ENCODE measurements around the gene FHOD3. TPM values are rescaled to one million over a fixed set of nuclear protein-coding genes. Genes with fewer than 3 reads are reported as not detected.

FHOD3 gene
- total RNA-seq, 1 donor from 2014 or later: not detected

DNA sequence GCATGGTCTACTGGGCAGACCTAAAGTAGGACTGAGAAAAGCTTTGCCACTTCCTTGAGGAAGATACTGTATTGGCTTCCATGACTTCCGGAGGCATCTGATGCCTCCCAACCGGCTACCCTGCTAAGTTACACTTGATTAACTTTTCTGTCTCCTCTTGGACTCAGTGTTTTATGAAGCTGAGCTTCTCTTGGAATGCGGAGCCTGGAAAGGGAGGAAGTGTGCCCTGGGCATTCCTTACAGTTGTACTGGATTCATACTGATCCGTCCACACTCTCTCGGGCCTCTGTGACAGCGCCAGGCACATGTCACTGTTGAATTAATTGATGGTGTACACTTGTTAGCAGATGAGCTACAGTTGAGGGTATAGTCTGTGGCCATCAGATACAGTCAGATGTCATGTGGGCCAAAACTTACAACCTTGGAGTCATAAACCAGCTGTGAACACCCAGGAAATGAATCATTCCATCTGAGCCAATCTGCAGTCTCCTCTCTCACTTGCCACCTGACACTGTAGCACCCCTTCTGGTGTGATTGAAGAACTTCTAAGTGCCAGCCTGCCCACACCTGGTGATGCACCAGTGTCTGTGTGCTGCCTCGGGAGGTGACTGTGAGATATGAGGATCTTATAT is 122.5 kb downstream of the FHOD3 start:
- no peak for DNase-seq (ENCODE audit: low spot score)
- Mint-ChIP-seq H3K4me1 (ENCODE audit: low read depth) (no peaks in the 10 kb centered on the region), H3K9me3 (no peaks in the 10 kb centered on the region), H3K27me3 (ENCODE audit: low read depth) (no peaks in the 10 kb centered on the region), H3K4me3 (ENCODE audit: low read depth) (no peak overlapping the region), H3K36me3 (ENCODE audit: low read depth) (no peaks in the 10 kb centered on the region), H3K27ac (no peak overlapping the region)
- intact Hi-C loops (cut with micrococcal nuclease): no loop called here

DNA sequence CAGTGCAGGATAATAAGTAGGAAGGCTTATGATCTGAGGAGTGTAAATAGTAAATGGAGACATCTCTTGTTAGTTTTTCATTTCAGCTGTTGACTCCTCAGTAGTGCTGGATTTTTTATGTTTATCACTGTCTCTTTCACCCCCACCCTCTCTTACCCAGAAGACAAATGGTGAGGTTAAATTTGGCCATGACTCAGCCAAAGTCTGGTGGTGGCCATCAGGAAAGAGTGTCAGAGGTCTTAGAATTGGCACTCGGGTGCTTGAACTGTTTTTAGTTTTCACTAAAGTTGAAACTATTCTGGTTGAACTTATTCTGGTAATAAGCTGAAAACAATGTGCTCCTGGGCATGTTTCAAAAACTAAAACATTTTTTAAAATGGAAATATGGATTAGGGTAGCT is 123.3 kb downstream of the FHOD3 start:
- intact Hi-C loops (cut with micrococcal nuclease): no loop called here

DNA sequence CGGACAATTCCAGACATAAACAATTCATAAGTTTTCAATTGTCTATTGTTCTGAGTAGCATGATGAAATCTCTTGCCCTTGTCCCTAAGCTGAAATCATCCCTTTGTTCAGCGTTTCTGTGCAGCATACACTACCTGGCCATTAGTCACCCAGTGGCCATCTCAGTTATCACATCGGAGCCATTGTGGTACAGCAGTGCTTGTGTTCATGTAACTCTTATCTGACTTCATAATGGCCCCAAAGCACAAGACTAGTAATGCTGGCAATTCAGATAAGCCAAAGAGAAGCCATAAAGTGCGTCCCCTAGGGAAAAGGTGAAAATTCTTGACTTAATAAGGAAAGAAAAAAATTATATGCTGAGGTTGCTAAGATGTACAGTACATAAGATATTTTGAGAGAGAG is 127.2 kb downstream of the FHOD3 start:
- intact Hi-C loops (cut with micrococcal nuclease): no loop called here
- no peak overlapping the region for H3K4me3 Mint-ChIP-seq (ENCODE audit: low read depth)

More for the DNA sequence above, 123.3 kb downstream of the FHOD3 start:
- Mint-ChIP-seq H3K9me3 (no peaks in the 10 kb centered on the region), H3K27me3 (ENCODE audit: low read depth) (no peaks in the 10 kb centered on the region), H3K4me1 (ENCODE audit: low read depth) (no peaks in the 10 kb centered on the region), H3K36me3 (ENCODE audit: low read depth) (no peaks in the 10 kb centered on the region), H3K4me3 (ENCODE audit: low read depth) (no peak overlapping the region), H3K27ac (no peak overlapping the region)
- no peak for DNase-seq (ENCODE audit: low spot score)

DNA sequence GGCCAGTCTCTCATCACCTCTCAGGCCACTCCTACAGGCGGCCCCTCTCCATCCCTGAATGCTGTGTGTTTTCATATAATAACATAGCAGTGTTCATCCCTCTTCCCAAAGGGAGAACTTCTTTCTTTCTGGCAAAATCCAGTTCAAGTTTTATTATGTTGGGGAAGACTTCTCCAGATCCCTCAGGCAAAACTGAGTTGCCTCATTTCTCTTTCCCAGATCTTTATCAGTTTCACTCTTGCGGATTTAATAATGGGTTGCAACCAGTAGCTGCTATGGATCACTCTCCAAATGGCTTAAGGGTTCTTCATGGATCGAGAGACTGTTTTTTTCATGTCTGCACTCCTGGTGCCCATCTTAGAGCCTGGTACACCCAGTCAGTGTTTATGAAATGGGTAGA is 129.9 kb downstream of the FHOD3 start:
- Mint-ChIP-seq H3K36me3 (ENCODE audit: low read depth) (no peaks in the 10 kb centered on the region), H3K27me3 (ENCODE audit: low read depth) (no peaks in the 10 kb centered on the region), H3K27ac (no peak overlapping the region), H3K4me1 (ENCODE audit: low read depth) (no peaks in the 10 kb centered on the region), H3K4me3 (ENCODE audit: low read depth) (no peak overlapping the region), H3K9me3 (no peaks in the 10 kb centered on the region)
- intact Hi-C loops (cut with micrococcal nuclease): no loop called here
- no peak for DNase-seq (ENCODE audit: low spot score)

More for the DNA sequence above, 127.2 kb downstream of the FHOD3 start:
- Mint-ChIP-seq H3K27me3 (ENCODE audit: low read depth) (no peaks in the 10 kb centered on the region), H3K9me3 (no peaks in the 10 kb centered on the region), H3K27ac (no peak overlapping the region), H3K36me3 (ENCODE audit: low read depth) (no peaks in the 10 kb centered on the region), H3K4me1 (ENCODE audit: low read depth) (no peaks in the 10 kb centered on the region)
- no peak for DNase-seq (ENCODE audit: low spot score)

- Mint-ChIP-seq H3K27ac (no peak overlapping the region), H3K4me3 (ENCODE audit: low read depth) (no peak overlapping the region), H3K9me3 (no peaks in the 10 kb centered on the region), H3K4me1 (ENCODE audit: low read depth) (no peaks in the 10 kb centered on the region), H3K36me3 (ENCODE audit: low read depth) (no peaks in the 10 kb centered on the region), H3K27me3 (ENCODE audit: low read depth) (no peaks in the 10 kb centered on the region)
- intact Hi-C loops (cut with micrococcal nuclease): no loop called here
- DNase-seq (ENCODE audit: low spot score): no peak
These were observed 130.3 kb downstream of the FHOD3 start for GRCh38 chr18:36427831-36428230.

DNA sequence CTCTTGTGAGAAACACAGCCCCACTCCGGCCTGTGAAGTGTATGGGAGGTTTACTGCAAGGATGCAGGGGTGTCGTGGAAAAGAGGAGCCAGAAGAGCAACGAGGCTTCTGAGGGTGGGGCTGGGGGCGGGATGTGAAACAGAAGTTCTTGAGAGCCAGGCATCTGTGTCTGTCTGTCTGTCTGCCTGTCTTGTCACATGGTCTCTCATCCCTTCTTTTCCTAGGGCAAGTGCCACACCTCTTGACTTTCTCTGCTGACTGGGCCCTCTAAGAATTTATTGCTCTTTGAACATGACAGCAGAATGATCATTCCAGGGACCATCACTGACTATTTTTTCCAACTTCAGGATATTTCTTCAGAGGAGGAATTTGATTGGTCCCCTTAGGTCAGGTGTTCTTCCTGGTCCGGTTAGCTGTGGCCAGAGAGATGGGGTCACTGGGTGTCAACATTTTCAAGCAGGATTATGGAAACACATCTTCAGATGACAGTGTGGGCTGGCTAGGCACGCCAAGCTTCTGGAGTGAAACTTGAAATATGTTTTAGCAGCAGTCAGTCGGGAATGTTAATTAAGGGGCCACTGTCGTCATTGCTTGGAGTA is 131.0 kb downstream of the FHOD3 start:
- Mint-ChIP-seq H3K4me3 (ENCODE audit: low read depth) (no peak overlapping the region), H3K27ac (no peak overlapping the region), H3K4me1 (ENCODE audit: low read depth) (no peaks in the 10 kb centered on the region), H3K9me3 (no peaks in the 10 kb centered on the region), H3K36me3 (ENCODE audit: low read depth) (no peaks in the 10 kb centered on the region), H3K27me3 (ENCODE audit: low read depth) (no peaks in the 10 kb centered on the region)
- intact Hi-C loops (cut with micrococcal nuclease): no loop called here
- no peak for DNase-seq (ENCODE audit: low spot score)

DNA sequence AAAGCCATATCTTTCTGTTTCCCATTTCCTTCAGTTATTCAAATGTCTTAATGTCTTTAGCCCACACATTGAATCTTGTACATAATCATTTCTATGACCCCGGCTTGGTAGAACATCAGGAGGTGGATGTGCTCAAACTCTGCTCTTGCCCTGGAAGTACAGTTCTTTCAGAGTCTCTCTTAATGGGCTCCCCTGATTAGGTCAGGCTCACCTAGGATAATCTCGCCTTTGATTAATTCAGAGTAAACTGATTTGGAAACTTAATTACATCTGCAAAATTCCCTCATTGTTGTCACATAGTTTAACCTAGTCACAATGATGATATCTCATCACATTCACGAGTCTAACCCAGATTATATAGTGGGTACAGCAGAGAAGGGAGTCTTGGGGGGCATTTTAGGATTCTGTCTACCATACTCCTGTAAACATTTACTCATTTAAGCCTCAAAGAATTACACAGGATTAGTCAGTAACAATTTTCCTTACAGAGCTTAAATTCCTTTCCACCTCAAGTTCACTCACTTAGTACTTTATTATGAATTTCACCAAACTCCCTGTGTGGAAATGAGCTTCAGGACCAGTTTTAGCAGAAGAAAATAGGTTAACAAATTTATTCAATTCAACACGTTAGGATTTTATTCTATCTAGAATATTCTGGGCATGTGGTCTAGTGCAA is 135.5 kb downstream of the FHOD3 start:
- H3K9me3 Mint-ChIP-seq: no peaks in the 10 kb centered on the region
- no peaks in the 10 kb centered on the region for H3K36me3 Mint-ChIP-seq (ENCODE audit: low read depth)
- no peaks in the 10 kb centered on the region for H3K4me1 Mint-ChIP-seq (ENCODE audit: low read depth)
- DNase-seq (ENCODE audit: low spot score): no peak
- no peaks in the 10 kb centered on the region for H3K27me3 Mint-ChIP-seq (ENCODE audit: low read depth)
- intact Hi-C loops (cut with micrococcal nuclease): no loop called here
- H3K27ac Mint-ChIP-seq: no peak overlapping the region
- no peak overlapping the region for H3K4me3 Mint-ChIP-seq (ENCODE audit: low read depth)

GRCh38 chr18:36436387-36436786 is 138.9 kb downstream of the FHOD3 start:
- Mint-ChIP-seq H3K9me3 (no peaks in the 10 kb centered on the region), H3K27me3 (ENCODE audit: low read depth) (no peaks in the 10 kb centered on the region), H3K4me3 (ENCODE audit: low read depth) (no peak overlapping the region), H3K4me1 (ENCODE audit: low read depth) (no peaks in the 10 kb centered on the region), H3K27ac (no peak overlapping the region), H3K36me3 (ENCODE audit: low read depth) (no peaks in the 10 kb centered on the region)
- DNase-seq (ENCODE audit: low spot score): no peak
- intact Hi-C loops (cut with micrococcal nuclease): no loop called here

- Mint-ChIP-seq H3K4me1 (ENCODE audit: low read depth) (no peaks in the 10 kb centered on the region), H3K27me3 (ENCODE audit: low read depth) (peaks cover 6% of the 10 kb centered on the region), H3K9me3 (no peaks in the 10 kb centered on the region), H3K27ac (no peak overlapping the region), H3K36me3 (ENCODE audit: low read depth) (no peaks in the 10 kb centered on the region), H3K4me3 (ENCODE audit: low read depth) (no peak overlapping the region)
- intact Hi-C loops (cut with micrococcal nuclease): no loop called here
- no peak for DNase-seq (ENCODE audit: low spot score)
These were observed 143.1 kb downstream of the FHOD3 start for GRCh38 chr18:36440614-36441013.

DNA sequence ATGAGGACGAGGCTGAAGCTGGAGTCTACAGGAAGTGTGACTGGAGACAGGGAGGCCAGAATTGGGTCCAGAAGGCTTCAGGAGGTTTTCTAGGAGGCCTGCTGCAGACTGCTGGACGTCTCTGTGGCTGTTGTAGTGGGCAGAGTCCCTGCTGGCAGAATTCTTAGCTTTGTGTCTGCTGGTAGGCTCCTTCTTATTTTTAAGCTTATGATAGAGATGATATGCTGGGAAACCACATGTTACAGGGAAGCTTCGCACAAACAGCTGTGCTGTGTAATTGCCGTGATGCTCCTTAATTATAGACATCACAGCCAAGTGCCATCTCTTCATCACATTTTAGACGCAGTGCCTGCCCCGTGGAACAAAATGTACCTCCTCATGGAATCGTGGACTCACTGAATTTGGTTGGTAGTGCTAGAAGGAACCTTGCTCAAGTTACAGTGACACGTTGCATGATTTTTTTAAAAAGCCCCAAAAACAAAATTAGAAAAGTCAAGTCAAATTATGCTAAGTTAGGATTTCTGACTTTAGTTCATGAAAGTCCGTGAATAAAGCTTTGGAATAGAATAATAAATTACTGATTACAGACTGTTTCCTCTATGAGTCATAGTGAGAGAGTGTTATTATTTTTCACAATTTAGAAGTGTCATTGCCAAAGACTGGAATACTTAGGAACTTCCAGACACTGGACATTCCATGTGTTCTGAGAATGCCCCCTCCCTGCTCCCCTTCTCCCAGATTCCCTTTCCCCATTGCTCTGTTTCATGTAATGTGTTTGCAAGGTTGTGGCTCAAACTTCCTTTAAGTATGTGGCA is 144.1 kb downstream of the FHOD3 start:
- no peak for DNase-seq (ENCODE audit: low spot score)
- no peaks in the 10 kb centered on the region for H3K4me1 Mint-ChIP-seq (ENCODE audit: low read depth)
- peaks cover 6% of the 10 kb centered on the region for H3K27me3 Mint-ChIP-seq (ENCODE audit: low read depth)
- H3K9me3 Mint-ChIP-seq: no peaks in the 10 kb centered on the region
- H3K27ac Mint-ChIP-seq: no peak overlapping the region
- intact Hi-C loops (cut with micrococcal nuclease): no loop called here
- H3K4me3 Mint-ChIP-seq (ENCODE audit: low read depth): no peak overlapping the region
- no peaks in the 10 kb centered on the region for H3K36me3 Mint-ChIP-seq (ENCODE audit: low read depth)

DNA sequence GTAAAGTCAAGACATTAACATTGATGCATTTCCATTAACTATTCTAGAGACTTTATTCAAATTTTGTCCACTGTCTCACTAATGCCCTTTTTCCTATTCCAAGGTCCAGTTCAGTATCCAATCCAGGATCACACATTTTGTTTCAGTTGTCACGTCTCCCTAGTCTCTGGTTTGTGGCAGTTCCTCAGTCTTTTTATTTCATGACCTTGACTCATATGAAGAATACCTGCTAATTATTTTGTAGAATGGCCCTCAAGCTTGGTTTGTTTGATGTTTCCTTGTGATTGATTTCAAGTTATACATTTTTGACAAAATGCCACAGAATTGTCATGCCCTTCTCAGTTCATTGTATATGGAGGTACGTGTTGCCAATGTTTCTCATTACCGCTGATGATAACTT is 145.2 kb downstream of the FHOD3 start:
- Mint-ChIP-seq H3K27ac (no peak overlapping the region), H3K9me3 (no peaks in the 10 kb centered on the region), H3K4me1 (ENCODE audit: low read depth) (no peaks in the 10 kb centered on the region), H3K36me3 (ENCODE audit: low read depth) (no peaks in the 10 kb centered on the region), H3K4me3 (ENCODE audit: low read depth) (no peak overlapping the region), H3K27me3 (ENCODE audit: low read depth) (peaks cover 6% of the 10 kb centered on the region)
- intact Hi-C loops (cut with micrococcal nuclease): no loop called here
- DNase-seq (ENCODE audit: low spot score): no peak

DNA sequence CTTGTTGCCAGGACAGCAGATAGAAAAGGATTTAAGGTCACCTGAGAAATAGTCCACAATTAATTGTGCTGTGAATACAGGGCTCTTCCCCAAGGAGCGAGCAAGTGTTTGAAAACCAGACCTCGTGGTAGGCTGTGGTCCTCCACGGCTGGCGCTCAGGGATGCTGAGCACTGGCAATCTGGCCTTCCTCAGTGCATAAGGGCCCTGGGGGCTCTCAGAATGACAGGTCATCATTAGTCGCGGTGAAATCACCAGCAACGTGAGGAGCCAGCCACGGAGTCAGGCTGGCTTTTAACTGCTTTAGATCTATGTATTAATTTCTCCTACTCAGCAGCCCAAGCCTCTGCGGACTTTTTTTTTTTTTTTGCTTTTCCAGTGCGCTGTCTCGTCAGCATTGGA is 148.5 kb downstream of the FHOD3 start:
- Mint-ChIP-seq H3K27ac (no peak overlapping the region), H3K4me1 (ENCODE audit: low read depth) (no peaks in the 10 kb centered on the region), H3K4me3 (ENCODE audit: low read depth) (no peak overlapping the region), H3K36me3 (ENCODE audit: low read depth) (no peaks in the 10 kb centered on the region), H3K27me3 (ENCODE audit: low read depth) (peaks cover 9% of the 10 kb centered on the region), H3K9me3 (no peaks in the 10 kb centered on the region)
- intact Hi-C loops (cut with micrococcal nuclease): no loop called here
- DNase-seq (ENCODE audit: low spot score): no peak
